CD4-positive, alpha-beta T cell treated with Interleukin-15 for 4 hours (primary cell): ENCODE measurements around the gene BICD1.

Source experiments
- DNase-seq: peaks from one replicate; pipeline ENCODE4 v3.0.0-alpha.2; 2020; ENCODE audit warnings: low spot score

Gene BICD1

DNA sequence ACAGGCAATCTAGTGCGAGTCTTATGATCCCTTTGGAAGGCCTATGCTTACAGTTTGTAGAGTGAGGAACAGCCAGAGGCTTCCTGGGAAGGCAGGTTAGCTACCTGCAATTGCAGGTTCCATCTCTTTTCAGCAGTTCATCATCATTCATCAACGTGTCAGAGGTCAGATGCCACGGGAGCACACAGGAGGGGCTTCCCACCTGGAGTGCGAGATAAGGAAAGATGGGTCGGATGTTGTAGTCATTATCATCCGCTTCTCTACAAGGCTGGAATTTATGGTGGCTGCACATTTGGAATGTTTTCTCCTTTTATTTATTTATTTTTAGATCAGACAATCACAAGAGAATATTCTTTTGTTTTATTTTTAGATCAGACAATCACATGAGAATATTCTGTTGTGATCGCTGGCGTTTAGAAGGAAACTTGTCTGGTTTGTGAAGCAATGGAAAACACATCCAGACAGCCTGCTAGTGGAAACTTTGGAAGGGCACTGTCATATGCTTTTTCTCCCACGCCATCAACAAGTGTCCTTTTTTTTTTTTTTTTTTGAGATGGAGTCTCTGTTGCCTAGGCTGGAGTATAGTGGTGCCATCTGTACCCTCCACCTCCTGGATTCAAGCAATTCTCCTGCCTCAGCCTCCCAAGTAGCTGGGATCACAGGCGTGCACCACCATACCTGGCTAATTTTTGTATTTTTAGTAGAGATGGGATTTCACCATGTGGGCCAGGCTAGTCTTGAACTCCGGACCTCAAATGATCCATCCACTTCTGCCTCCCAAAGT, 1.9 kb upstream of the BICD1 start:
- DNase-seq: no peak

DNA sequence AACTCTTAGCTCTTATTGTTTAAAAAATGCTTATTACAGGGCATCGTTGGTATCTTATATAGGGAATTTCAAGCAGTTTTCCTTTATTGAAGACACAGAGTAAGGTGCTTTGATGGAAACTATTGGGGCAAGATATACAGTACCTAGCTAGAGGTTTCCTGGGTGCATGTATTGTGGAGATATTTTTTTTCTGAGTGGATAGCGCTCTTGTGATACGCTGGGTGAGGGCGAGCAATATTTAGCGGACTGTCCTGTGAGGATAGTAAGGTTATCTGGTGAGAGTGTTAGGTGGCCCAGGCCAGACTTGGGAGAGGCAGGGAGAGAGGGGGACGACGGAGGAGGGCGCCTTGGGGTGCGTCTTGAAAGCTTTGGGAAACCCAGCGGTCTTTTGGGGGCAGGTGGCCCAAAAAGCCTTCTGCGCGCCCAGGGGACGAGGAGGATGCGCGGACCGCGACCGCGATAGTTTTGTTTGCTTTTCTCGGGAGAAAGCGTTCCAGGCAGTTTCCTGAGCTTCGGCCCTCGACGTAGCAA, 596 bp upstream of the BICD1 start:
- DNase-seq: no peak

DNA sequence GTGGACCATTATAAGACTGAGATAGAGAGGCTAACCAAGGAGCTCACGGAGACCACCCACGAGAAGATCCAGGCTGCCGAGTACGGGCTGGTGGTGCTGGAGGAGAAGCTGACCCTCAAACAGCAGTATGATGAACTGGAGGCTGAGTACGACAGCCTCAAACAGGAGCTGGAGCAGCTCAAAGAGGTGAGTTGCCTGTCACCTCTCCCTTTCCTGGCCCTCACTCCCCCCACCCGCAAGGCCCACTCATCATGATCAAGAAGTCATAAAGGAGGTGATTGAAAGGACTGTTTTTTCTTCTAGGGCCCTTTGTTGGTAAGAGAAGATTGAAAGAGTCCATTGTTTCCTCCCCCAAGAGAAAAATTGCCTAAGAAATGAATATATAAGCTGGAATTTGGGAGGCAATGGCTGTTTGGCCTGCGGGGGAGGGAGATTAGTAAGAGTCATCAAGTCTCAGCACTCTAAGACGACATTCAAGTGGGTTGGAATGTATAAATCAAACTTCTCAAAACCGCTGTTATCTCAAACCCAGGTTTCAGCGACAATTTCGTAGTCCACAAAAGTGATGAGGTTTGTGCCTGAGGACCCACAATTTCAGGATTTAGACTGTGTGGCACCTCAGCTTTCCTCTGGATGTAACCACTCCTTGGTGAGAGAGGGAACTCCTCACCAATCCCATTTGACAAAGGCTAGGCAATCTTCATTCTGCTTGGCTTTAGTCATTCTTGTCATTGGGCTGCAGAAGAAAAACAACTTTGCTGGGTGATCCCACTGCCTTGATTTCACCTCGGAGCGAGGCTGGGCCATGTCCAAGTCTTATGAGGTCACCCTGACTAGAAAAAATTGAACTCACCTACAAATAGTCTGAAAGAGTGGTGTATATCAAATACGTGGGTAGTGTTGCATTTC, 966 bp downstream of the BICD1 start:
- peak; percentile 23 for DNase-seq

DNA sequence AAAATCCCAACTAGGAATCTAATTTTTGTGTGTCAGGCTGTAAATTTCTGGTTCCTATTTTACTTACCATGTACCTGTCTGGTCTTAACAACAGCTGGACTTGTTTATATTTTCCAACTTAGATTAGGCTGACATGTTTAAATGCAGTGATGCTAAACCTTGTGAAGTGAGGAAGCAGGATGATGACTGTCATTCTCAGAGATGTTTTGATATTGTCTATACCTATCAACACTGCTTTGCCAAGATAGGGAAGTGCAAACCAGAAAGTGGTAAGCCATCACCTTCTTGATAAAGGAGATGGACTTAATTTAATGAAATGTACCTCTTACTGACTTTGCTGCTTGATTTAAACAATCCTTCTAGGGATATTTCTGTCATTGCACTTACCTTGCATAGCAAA, 2.1 kb downstream of the BICD1 start:
- no peak for DNase-seq

DNA sequence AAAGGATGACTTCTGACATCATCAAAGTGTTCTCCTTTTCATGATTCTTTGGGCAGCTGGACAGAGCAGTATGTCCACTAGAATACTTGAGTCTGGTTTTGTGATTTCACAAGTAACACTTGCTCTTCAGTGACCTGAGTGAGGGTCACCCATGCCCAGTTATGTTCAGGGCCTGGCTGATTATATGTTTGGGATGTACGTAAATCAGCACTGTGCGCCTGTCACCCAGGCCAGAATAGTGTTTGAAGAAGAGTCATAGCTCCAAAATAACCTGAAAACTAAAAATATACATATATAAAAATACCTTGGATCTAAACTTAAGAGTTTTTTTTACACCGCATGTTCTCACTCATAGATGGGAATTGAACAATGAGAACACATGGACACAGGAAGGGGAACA, 3.8 kb downstream of the BICD1 start:
- DNase-seq: no peak

DNA sequence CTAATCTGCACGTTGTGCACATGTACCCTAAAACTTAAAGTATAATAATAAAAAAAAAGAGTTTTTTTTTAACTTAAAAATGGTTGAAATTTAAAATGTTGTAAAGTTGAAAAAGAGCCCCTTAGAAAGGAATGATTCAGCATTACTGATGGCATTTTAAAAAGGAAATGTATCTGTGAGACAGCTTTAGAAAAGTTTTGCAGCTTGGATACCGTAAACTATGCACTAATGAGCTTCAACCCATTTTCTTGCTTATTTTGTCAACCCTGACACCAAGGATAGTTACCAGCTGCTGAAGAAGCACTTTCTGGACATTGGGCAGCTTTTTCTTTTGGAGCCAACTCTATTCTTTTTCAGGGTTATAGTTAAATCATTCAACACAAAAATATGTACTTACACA, 4.3 kb downstream of the BICD1 start:
- no peak for DNase-seq

DNA sequence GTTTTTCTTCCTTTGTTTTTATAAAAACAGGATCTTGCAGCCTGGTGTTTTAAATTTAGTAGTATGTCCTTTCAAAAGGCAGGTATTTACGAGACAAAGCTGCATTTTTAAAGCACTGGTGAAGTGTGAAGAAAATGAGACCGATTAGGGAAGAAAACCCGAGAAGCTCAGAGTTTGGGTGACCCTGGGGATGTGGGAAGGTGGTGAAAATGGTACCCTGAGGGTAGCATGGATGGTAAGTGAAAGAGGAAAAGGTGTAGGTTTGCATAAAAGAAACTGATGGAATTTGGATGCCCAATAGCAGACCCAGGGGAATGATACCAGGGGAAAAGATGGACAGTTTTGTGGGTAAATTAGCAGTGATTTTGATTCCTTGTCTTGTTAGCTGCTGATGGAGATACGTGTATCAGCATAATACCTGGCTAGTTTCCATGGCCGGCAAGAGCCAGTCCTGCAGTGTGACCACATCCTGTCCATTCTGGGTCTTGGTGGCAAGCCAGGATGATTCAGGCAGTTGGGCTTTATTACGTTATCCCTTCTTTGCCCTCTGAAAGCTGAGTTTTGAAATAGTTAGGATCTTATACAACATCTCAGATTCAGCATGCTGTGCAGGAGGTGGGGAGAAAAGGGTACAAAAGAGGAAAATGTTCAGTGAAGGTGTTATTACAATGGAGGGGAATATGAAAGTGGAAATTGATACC, 8.9 kb downstream of the BICD1 start:
- no peak for DNase-seq

DNA sequence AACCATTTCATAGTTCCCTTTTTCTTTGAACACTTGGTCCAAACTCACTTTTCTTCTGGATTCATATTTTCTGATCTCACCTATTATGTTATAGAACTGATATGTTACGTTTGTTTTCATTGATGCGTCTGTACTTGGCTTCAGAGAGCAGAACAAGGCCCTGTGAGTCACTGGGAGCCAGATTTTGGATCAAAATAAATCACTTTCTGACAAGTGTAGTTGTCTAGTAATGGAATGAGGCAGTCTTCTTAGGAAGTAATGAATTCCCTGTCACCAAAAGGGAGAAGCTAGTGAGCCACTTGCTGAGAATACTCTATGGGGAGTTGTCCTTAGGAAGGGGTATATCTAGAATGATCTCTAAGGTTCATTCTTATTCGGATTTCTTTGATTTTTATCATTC, 10.2 kb downstream of the BICD1 start:
- no peak for DNase-seq

DNA sequence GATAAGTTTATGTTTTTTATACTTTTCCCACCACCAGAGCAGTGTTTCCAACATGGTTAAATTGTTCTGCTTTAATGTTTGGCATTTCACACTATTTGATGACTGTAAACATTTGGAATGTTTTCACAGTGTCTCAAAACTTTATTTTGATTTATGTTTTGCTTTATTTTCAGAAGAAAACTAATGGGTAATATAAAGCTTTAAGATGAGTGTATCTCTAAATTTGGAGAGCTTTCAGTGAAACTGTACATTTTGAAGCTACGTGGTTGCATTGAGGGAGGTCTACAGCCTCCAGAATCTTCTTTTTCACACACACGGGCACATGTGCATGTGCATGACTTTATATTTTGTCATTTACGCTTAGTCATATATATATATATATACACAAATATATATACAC, 10.7 kb downstream of the BICD1 start:
- DNase-seq: no peak

DNA sequence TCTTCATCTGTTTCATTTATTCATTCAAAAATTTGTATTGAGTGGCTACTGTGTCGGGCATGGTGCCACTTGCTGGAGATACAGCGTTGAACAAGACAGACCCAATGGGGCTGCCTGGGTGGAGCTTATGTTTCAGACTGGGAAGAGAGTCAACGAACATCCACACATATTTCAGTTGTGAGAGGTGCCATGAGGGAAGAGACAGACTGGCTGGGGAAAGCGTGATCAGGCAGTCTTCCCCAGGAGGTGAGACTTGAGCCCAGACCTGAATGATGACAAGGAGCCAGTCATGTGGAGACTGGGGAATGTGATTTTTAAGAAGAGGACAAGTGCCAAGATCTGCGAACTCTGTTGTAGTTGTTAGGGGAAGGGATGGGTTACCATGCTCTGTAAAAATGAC, 12.2 kb downstream of the BICD1 start:
- no peak for DNase-seq

DNA sequence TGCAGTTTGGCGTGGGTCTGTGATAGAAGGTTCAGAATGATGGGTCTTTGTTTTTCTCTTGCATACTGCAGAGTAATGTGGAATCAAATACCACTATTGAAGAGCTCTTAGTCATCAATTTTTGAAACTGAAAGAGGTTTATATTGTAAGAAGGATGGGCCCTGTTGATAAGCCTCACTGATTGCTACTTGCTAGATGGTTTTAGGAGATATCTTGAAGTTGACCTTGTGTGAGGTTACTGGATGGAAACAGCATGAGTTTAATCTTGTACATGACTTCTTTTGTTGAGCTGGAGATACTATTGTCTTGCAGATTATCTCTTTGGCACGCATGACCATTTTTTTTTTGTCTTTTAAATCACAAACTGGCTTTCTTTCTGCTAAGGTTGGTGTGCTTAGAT, 13.8 kb downstream of the BICD1 start:
- DNase-seq: no peak

DNA sequence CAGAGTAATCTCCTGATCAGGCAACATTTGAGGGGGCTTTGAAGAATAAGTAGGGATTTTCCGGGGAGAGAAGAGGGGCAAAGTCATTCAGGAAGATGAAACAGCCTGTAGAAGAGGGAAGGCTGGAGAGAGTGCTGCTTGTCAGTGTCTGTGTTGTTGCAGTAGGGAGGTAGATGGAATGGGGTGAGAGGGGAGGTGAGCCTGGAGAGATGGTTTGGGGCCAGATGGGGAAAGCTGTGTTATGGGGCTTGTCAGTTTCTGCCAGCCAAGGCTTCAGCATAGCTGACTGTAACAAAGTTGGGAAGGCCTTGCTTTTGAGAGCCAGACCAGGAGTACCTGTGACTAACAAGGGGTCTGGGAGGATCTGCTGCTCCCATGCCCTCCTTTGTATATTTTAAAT, 18.0 kb downstream of the BICD1 start:
- DNase-seq: no peak

DNA sequence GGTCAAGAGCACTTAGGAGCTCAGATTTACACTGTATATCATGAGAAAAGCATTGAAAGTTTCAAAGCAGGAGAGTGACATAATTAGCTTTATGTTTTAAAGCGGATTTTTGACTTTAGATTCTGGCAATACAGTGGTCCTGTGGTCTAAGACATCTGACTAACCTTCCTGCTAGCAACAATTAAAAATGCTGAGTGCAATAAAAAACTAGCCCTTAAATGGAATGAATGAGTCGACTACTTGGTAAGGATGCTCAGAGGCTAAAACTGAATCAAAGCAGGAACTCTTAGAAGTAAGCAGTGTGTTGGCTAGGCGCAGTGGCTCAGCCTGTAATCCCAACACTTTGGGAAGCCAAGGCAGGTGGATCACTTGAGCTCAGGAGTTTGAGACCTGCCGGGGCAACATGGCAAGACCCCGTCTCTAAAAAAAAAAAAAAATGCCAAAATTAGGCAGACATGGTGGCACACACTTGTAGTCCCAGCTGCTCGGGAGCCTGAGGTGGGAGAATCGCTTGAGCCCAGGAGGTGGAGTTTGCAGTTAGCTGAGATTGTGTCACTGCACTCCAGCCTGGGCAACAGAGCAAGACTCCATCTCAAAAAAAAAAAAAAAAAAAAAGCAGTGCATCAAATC, 18.9 kb downstream of the BICD1 start:
- no peak for DNase-seq

DNA sequence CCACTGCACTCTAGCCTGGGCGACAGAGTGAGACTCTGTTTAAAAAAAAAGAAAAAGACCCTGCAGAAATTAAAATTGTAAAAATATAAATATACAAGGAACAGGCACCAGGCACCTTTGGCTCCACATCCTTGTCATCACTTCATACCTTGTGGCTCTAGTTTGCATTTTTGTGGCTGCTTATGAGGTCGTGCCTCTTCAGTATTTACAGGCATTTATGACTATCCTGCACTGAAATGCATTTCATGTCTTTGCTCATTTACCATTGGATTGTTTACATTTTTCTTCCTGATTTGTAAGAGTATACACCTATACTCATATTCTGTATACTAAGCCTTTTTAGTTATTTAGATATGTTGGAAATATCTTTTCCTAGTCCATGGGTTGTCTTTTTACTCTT, 20.1 kb downstream of the BICD1 start:
- no peak for DNase-seq

DNA sequence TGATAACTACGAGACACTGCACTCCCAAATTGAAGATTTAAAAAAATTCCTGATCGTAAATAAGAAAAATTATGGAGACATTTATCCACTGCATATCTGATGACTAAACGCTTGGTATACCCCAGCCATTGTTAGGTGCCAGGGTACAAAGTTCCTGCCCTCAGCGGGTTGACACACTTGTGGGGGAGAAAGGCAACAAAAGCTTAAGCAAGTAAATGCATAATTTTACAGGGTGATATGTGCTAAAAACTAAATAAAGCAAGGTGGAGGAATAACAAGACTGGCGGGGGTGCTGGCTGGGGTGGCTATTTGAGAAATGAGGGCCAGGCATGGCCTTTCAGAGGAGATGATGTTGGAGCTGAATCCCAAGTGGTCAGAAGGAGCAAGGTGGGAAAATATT, 25.0 kb downstream of the BICD1 start:
- DNase-seq: no peak

DNA sequence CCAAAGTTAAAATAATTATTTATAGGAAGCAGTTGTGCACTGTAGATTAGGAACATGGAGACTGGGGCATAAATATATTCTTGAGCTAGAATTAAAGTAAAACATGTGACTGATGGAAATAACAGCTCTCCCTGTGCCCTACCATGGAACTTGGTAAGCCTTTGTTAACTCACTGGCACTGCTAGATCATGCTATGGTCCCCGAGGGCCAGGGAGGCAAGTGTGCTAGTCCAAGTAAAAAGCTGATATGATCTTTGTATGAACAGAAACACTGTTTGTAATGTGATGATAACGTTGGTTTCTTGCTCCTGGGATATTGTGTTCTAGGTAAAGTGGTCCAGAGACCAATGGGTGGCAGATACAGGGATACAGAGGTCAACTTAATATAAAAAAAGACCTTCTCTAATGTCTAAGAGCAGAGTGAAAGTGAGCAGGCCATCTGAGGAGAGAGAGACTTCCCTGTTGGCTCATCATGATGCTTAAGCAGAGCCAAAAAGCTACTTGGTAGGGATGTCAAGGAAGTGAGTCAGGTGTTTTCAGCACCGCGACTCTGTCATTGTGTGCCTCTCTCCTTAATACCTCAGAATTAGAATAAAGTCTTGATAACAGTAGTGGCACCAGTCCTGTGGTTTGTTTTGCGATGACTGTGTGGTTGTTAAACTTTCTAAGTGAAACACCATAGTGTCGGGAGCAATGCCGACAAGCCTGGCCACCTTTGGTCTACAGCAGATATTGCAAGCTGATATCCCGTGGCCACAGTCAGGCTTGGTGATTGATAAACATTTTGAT, 27.6 kb downstream of the BICD1 start:
- DNase-seq: peak; percentile 36

DNA sequence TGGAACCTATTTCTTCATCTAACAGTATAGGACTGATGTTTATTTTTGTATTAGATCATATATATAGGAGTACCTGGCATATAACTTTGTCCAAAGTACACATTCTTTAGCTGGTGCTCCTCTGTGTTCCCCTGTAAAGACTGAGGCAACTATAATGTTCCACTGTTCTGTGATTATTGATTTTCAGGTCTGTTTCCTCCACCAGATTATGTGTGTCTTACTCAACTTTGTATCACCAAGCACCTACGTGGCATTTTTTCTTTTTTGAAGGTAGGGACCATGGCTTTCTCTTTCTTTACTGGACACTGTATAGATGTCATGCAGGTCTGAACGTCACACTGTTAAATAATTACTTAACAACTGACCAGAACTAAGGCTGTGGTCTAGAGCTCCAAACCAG, 29.3 kb downstream of the BICD1 start:
- DNase-seq: no peak

DNA sequence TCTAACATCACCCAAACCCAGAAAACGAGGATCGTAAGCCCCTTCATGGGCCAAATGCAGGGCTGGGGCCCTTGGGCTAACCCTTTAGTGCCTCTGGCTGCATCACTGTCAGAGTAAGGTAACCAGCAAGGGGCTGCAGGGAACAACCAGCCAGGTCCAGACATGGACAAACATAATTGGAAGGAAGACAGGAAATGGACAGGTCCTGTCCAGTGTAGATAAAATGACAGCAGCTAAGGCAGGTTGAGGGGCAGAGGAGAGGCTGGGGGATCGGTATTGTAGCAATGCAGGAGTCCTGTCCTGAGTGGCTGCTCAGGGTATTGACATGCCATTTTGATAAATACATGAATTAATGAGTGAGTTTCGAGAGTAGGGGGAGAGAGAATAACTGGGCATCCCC, 29.8 kb downstream of the BICD1 start:
- DNase-seq: no peak

DNA sequence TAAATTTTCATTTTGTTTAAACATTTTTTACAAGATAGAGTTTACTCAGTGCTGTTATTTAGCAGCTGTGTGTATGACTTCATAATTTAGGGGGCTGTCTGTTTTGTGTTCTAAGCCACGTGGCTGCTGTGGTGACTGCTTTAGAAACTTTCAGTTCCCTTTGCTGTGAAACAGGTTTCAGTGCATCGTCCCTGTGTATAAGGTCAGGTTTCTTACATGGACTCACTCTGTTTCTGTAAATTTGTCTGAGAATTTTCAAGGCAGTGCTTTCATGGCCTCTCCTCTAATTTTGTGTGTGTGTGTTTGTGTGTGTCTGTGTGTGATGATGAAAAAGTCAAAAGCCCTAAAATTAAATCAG, 32.4 kb downstream of the BICD1 start:
- peak; percentile 3 for DNase-seq

DNA sequence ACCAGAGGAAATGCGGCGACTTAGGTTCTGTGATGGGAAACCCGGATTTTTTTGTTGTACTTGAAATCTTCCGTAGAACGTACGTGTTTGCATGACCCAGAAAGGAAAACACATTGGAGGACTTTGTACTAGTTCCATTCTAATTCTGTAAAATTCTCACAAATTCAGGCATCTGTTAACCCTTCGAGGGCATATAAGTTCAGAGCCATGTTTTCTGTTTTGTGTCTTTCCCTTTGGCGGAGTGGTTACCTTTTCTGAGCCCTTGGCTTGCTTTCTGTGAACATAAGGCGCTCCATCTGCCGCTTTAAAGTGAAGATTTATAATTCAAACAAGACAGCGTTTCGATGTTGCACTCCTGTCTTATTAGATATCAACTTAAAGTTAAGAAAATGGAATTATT, 34.2 kb downstream of the BICD1 start:
- DNase-seq: no peak

DNA sequence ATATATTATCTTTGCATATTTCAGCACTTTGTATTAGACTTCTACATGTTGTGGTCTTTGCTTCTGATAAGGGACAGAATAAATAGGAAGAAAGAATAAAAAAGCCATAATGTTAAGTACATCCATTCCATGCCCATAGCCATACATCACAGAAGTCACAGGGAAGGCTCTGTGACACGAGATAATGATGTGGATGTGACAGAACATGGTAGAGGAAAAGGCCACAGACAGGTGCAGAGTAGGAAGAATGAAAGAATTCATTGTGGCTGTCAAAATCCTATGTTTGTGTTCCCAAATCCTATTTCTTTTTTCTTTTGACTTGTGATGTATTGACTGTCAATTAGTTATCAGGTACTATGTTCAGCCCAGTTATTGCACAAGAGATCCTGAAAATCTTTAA, 38.4 kb downstream of the BICD1 start:
- no peak for DNase-seq
